Lower lobe of right lung (tissue), 2 donors: ENCODE data around the gene PRKCZ. TPM values are rescaled to one million over a fixed set of nuclear protein-coding genes. Genes with fewer than 3 reads are reported as not detected.

Experiments
- ATAC-seq, 2 donors: fragments of 200-7000 bp; cut with Tn5 transposase; one replicate each; pipeline ENCODE4 v1.9.1; 2020 to 2022; ENCODE audit warnings: mild to moderate bottlenecking in 2 of 2, moderate library complexity in 2 of 2
- DNase-seq: peaks from one replicate; pipeline ENCODE4 v3.0.0-alpha.2; 2020
- H3K27ac ChIP-seq: fragments of 200-600 bp; one replicate; pipeline ENCODE4 v1.8.0; 2022
- H3K27me3 ChIP-seq: fragments of 200-600 bp; one replicate; pipeline ENCODE4 v1.8.0; 2022; ENCODE audit warnings: low read depth
- H3K36me3 ChIP-seq: fragments of 200-600 bp; one replicate; pipeline ENCODE4 v1.8.0; 2022; ENCODE audit warnings: mild to moderate bottlenecking
- H3K4me1 ChIP-seq: fragments of 200-600 bp; one replicate; pipeline ENCODE4 v1.8.0; 2022
- H3K4me3 ChIP-seq: fragments of 200-600 bp; one replicate; pipeline ENCODE4 v1.8.0; 2022; ENCODE audit warnings: mild to moderate bottlenecking
- H3K9me3 ChIP-seq: fragments of 200-600 bp; one replicate; pipeline ENCODE4 v1.8.0; 2022
- intact Hi-C: fragments of 100-400 bp; cut with DNase I; formaldehyde crosslinking; loops from one replicate; pipeline ENCODE4 v1.11.0; 2022
- total RNA-seq: library from RNA; stranded (reverse); fragmentation: NEBNext Ultra II Directional; extraction: Animal tissue kit (Norgen Biotek cat#: 25700); gene quantifications from one replicate; pipeline ENCODE4 v1.2.1, GENCODE V29; 2021
- TF ChIP-seq, protein P1 (sequence below): fragments of 200-600 bp; IDR thresholded peaks from one replicate; pipeline ENCODE4 v1.8.0; 2022; ENCODE audit warnings: antibody characterized with exemption, mild to moderate bottlenecking
- donor health status: DM: no; HTN: yes; CAD: no; lungs with severe emphysema.

Gene PRKCZ
- total RNA-seq, 1 donor from 2014 or later, result 97.6 TPM

DNA sequence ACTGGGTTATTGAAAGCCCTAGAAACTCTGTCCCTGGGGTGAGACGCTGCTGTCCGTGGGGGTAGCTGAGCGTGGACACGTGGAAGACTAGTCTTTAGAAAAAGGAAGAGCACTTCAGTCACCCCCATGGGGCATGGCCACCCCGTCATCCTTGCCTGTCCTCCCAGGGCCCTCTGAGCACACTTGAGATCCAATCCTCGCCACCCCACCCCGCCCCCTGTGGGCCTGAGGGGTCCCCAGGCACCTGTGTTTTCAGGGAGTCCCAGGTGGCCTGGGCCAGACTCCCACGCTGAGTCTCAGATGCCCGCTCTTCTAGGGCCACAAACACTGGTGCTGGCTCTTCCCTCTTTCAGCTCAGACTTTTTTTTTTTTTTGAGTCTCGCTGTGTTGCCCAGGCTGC, 2.5 kb downstream of the PRKCZ start:
- peak overlapping the region; percentile 66 for H3K4me3 ChIP-seq
- intact Hi-C loops, result no loop called here
- DNase-seq (no peak), ATAC-seq (no peak)
- H3K9me3 ChIP-seq, result no peaks in the 10 kb centered on the region
- peaks cover 18% of the 10 kb centered on the region for H3K4me1 ChIP-seq
- peak overlapping the region; percentile 42 for H3K27ac ChIP-seq
- TF ChIP-seq, protein P1, sequence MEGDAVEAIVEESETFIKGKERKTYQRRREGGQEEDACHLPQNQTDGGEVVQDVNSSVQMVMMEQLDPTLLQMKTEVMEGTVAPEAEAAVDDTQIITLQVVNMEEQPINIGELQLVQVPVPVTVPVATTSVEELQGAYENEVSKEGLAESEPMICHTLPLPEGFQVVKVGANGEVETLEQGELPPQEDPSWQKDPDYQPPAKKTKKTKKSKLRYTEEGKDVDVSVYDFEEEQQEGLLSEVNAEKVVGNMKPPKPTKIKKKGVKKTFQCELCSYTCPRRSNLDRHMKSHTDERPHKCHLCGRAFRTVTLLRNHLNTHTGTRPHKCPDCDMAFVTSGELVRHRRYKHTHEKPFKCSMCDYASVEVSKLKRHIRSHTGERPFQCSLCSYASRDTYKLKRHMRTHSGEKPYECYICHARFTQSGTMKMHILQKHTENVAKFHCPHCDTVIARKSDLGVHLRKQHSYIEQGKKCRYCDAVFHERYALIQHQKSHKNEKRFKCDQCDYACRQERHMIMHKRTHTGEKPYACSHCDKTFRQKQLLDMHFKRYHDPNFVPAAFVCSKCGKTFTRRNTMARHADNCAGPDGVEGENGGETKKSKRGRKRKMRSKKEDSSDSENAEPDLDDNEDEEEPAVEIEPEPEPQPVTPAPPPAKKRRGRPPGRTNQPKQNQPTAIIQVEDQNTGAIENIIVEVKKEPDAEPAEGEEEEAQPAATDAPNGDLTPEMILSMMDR, result no peak
- H3K36me3 ChIP-seq, result peaks cover 18% of the 10 kb centered on the region
- H3K27me3 ChIP-seq, result peaks cover 38% of the 10 kb centered on the region

DNA sequence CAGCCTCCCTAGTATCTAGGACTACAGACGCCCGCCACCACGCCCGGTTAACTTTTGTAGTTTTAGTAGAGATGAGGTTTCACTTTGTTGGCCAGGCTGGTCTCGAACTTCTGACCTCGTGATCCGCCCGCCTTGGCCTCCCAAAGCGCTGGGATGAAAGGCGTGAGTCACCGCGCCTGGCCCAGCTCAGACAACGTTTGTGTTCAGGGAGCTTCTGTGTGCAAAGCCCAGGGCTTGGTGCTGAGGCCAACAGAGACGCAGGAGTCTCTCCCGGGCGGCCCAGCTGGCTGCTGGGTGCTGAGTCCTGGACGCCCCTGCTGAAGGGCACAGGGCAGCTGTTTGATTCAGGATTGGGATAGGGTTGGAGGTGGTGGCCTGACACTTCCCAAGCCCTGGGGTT, 3.0 kb downstream of the PRKCZ start:
- peaks cover 20% of the 10 kb centered on the region for H3K36me3 ChIP-seq
- no peaks in the 10 kb centered on the region for H3K9me3 ChIP-seq
- TF ChIP-seq, protein P1, result no peak
- no peak for DNase-seq
- ATAC-seq, result no peak
- H3K4me1 ChIP-seq, result peaks cover 15% of the 10 kb centered on the region
- intact Hi-C loops, result no loop called here
- no peak overlapping the region for H3K4me3 ChIP-seq
- H3K27ac ChIP-seq, result peak overlapping the region; percentile 18
- H3K27me3 ChIP-seq, result peaks cover 35% of the 10 kb centered on the region

DNA sequence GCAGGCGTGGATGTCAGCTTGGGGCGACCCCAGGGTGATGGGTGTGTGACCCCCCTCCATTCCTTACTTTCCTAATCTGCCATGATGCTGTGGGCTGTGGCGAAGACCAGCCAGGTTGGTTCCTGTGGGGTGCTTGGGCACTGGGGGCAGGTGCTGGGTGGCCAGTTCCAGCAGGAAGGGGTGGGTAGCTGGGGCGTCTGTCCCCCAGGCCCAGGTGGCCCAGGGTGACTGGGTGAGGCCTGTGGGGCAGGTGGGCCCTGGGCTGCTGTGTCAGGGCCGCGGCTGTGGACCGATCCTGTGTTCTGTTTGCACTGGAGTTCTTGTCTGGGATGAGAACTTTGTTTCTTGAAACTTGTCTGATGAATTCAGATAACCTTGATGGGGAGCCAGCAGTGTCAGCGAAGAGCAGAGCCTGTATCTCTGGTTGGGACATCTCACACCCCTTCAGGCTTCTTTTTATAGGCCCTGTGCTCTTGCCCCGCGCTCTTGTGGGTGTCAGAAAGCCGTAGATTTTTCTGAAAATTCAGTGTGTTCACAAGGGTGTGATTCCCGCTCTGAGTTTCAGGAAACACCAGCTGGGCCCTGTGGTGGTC, 3.7 kb downstream of the PRKCZ start:
- Histone ChIP-seq H3K4me1 (peaks cover 10% of the 10 kb centered on the region), H3K27me3 (peaks cover 29% of the 10 kb centered on the region), H3K27ac (peak overlapping the region; percentile 31), H3K9me3 (no peaks in the 10 kb centered on the region), H3K4me3 (no peak overlapping the region), H3K36me3 (peaks cover 20% of the 10 kb centered on the region)
- intact Hi-C loops, result no loop called here
- TF ChIP-seq, protein P1, result no peak
- ATAC-seq, result no peak
- no peak for DNase-seq

DNA sequence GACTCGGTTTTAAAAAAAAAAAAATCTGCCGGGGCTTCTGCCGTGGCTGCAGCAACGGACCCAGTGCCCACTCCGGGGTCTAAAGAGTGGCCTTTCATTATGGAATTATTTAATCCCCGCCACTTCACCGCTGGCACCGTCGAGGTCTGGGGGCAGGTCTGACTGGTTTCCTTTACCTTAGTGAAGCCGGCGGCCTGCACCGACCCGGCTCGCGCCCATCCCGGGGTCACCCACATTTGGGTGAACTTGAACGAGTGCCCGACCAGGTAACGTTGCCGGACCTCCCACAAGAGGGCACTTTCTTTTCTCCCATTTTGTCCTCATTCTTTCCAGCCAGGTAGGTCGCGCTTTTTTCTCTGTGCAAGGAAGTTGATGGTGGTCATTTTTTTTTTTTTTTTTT, 4.3 kb downstream of the PRKCZ start:
- Histone ChIP-seq H3K27ac (peak overlapping the region; percentile 31), H3K4me3 (no peak overlapping the region), H3K27me3 (peaks cover 23% of the 10 kb centered on the region), H3K36me3 (peaks cover 25% of the 10 kb centered on the region), H3K9me3 (no peaks in the 10 kb centered on the region), H3K4me1 (peaks cover 9% of the 10 kb centered on the region)
- intact Hi-C loops, result no loop called here
- DNase-seq (no peak), ATAC-seq (no peak)
- TF ChIP-seq, protein P1, result no peak

DNA sequence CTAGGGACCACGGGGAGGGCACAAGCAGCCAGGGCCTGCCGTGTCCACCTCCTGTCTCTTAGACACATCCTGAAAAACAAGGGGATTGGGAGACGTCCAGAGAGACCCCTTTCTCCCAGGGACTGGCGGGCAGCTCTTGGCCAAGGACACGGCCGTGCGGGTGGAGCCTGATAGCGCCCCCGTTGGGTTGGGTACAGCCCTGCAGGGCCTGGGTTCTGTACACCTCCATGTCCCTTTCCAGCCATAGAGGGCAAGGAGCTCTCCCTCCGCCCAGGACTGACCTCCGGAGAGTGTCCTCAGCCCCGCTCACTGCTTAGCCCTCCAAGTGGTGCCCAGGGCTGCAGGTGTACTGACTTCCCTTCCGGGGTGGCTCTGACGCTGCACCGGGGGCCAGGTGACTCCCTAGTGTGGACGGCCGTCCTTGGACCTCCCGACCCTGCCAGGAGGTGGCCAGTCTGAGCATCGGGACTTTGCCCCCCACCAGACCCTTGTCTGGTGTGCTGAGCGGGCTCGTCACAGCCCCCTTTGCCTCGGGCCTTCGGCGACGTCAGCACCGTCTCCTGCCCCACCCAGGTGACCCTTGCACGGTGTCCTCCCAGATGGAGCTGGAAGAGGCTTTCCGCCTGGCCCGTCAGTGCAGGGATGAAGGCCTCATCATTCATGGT, 5.8 kb downstream of the PRKCZ start:
- DNase-seq (no peak), ATAC-seq (no peak)
- peaks cover 16% of the 10 kb centered on the region for H3K4me1 ChIP-seq
- intact Hi-C loops, result no loop called here
- H3K27me3 ChIP-seq, result peaks cover 10% of the 10 kb centered on the region
- no peaks in the 10 kb centered on the region for H3K9me3 ChIP-seq
- TF ChIP-seq, protein P1, result no peak
- no peak overlapping the region for H3K4me3 ChIP-seq
- H3K27ac ChIP-seq, result no peak overlapping the region
- H3K36me3 ChIP-seq, result peaks cover 30% of the 10 kb centered on the region
